ENCODE results near the gene ETV3L. TPM values are rescaled to one million over a fixed set of nuclear protein-coding genes. Genes with fewer than 3 reads are reported as not detected.

The ETV3L gene
- total RNA-seq, 2 experiments from 2014 or later, result not detected

DNA sequence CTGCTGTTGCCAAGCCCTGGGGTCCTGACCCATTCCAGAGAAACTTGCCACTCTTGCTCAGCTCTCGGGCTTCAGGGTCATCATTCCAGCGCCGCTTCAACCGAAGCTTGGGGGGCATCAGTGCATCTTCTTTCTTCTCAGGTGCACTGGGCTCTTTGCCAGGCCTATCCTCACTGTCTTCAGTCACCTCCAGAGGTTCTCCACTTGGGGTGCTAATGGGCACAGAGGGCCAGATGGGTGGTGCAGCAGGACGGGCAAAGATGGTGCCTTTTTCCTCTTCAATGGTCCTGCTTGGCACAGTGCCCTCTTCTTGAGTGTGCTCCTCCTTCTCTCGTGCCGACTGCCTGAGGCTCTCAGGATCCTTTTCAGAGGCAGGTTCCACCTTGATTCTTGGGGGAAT, 25.2 kb upstream of the ETV3L start:
- Mint-ChIP-seq H3K9me3 (ENCODE audit: insufficient read depth) (no peaks in the 10 kb centered on the region), H3K4me3 (no peak overlapping the region), H3K4me1 (ENCODE audit: low read depth) (peaks cover 16% of the 10 kb centered on the region), H3K27me3 (ENCODE audit: low read depth) (no peaks in the 10 kb centered on the region), H3K36me3 (ENCODE audit: low read depth) (peaks cover 66% of the 10 kb centered on the region), H3K27ac (no peak overlapping the region)
- DNase-seq (no peak), ATAC-seq (peak; percentile 55)
- ChIA-PET CTCF (interaction anchor here (1.3 kb wide), 2 partner anchors 31 to 35 kb away, joined by 4 to 6 read pairs; no protein-coding TSS in a partner anchor), POLR2A (no interaction called here)

GRCh38 chr1:157119448-157119847, 19.8 kb upstream of the ETV3L start:
- CTCF ChIA-PET, result interaction anchor here (1.1 kb wide), 1 partner anchor 36 kb away, joined by 4 read pairs; no protein-coding TSS in a partner anchor
- H3K4me1 Mint-ChIP-seq (ENCODE audit: low read depth), result peaks cover 12% of the 10 kb centered on the region
- peaks cover 26% of the 10 kb centered on the region for H3K36me3 Mint-ChIP-seq (ENCODE audit: low read depth)
- DNase-seq, result no peak
- H3K9me3 Mint-ChIP-seq (ENCODE audit: insufficient read depth), result no peaks in the 10 kb centered on the region
- POLR2A ChIA-PET, result no interaction called here
- no peak overlapping the region for H3K4me3 Mint-ChIP-seq
- ATAC-seq, result no peak
- H3K27me3 Mint-ChIP-seq (ENCODE audit: low read depth), result no peaks in the 10 kb centered on the region
- no peak overlapping the region for H3K27ac Mint-ChIP-seq

DNA sequence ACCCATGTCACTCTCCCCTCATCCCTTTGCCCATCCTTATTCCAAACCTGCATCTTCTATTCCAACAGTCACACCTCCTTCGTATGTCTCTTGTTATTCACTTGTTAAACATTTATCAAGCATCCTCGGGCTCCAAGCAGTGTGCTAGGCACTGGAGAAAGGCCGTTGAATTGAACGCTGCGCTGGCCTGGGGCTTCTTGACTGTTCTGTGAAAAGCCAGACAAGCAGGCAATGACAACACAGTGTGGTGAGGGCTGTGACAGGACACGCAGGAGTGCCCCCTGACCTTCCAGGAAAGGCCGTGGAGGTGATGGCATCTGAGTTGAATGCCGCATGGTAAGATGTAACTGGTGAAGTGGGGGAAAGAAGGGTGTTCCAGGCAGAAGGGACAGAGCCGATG, 19.4 kb upstream of the ETV3L start:
- H3K27ac Mint-ChIP-seq, result no peak overlapping the region
- H3K36me3 Mint-ChIP-seq (ENCODE audit: low read depth), result peaks cover 21% of the 10 kb centered on the region
- no peaks in the 10 kb centered on the region for H3K9me3 Mint-ChIP-seq (ENCODE audit: insufficient read depth)
- H3K27me3 Mint-ChIP-seq (ENCODE audit: low read depth), result no peaks in the 10 kb centered on the region
- ChIA-PET CTCF (interaction anchor here (1.1 kb wide), 1 partner anchor 37 kb away, joined by 4 read pairs; no protein-coding TSS in a partner anchor), POLR2A (no interaction called here)
- ATAC-seq (no peak), DNase-seq (no peak)
- no peak overlapping the region for H3K4me3 Mint-ChIP-seq
- peaks cover 9% of the 10 kb centered on the region for H3K4me1 Mint-ChIP-seq (ENCODE audit: low read depth)

- H3K4me3 Mint-ChIP-seq, result no peak overlapping the region
- CTCF ChIA-PET, result interaction anchor here (2.0 to 4.5 kb wide), 2 partner anchors 27 to 38 kb away, joined by 6 to 18 read pairs; no protein-coding TSS in a partner anchor
- peaks cover 8% of the 10 kb centered on the region for H3K36me3 Mint-ChIP-seq (ENCODE audit: low read depth)
- ATAC-seq (no peak), DNase-seq (no peak)
- H3K9me3 Mint-ChIP-seq (ENCODE audit: insufficient read depth), result no peaks in the 10 kb centered on the region
- H3K27ac Mint-ChIP-seq, result peak overlapping the region; percentile 35
- peaks cover 9% of the 10 kb centered on the region for H3K4me1 Mint-ChIP-seq (ENCODE audit: low read depth)
- POLR2A ChIA-PET, result no interaction called here
- H3K27me3 Mint-ChIP-seq (ENCODE audit: low read depth), result peaks cover 4% of the 10 kb centered on the region
Measured at GRCh38 chr1:157117527-157118057, 18.0 kb upstream of the ETV3L start.

DNA sequence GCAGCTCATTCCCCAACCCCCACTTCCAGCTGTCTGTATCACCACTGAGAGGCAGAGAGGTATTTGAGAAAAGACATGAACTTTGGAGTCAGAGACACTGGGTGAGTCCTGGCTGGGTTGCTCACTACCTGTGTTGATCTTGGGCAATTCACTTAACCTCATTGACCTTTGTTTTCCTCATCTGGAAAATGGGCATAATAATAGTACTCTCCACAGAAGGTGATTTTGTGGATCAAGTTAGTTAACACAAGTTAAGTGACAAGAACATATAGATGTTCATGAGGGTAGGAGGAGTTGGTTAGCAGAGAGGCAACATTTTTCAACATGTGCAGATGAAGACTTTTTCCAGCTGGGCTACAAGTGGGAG, 17.1 kb upstream of the ETV3L start:
- no peak overlapping the region for H3K4me3 Mint-ChIP-seq
- peaks cover 9% of the 10 kb centered on the region for H3K4me1 Mint-ChIP-seq (ENCODE audit: low read depth)
- no peaks in the 10 kb centered on the region for H3K9me3 Mint-ChIP-seq (ENCODE audit: insufficient read depth)
- CTCF ChIA-PET, result interaction anchor here (2.0 to 4.5 kb wide), 2 partner anchors 26 to 39 kb away, joined by 6 to 18 read pairs; no protein-coding TSS in a partner anchor
- POLR2A ChIA-PET, result no interaction called here
- H3K36me3 Mint-ChIP-seq (ENCODE audit: low read depth), result peaks cover 6% of the 10 kb centered on the region
- peaks cover 10% of the 10 kb centered on the region for H3K27me3 Mint-ChIP-seq (ENCODE audit: low read depth)
- no peak for ATAC-seq
- DNase-seq, result no peak
- no peak overlapping the region for H3K27ac Mint-ChIP-seq

DNA sequence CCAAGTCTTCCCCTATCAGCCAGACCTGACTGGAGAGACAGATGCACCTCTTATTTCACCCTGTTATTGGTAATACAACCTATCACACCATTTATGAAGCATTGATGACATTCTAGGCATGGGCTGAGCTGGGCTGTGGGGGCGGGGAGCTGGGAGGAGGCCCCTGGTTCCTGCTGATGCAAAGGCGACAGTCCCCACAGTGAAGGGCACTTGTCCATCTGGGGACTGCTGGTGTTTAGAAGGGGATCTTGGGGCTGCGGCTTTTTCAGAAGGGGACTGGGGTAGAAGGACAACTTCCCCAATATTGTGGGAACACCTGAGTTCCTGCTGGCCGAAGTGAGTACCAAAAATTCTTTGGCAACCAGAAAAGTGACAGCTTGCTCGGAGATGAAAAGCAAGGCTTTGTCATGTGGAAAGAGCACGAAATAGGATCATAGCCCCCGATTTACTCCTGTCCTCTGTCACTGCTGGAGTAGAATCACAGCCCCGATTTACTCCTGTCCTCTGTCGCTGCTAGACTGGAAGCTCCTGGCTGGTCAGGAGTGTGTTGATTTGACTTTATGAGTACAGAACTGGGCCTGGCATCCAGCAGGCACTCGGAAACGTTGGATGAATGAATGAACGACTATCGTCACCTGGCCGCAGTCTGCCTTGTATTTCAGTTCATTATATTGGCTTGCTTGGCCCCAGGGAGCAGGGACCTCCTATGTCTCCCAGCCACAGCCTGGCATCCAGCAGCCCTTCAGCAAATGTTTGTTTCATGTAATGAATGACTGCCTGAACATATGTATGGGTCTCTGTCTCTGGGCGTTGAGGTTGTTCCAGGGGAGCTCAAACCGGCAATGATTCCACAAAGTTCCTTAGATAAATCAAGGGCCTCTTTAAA, 16.5 kb upstream of the ETV3L start:
- no peak overlapping the region for H3K4me3 Mint-ChIP-seq
- H3K27me3 Mint-ChIP-seq (ENCODE audit: low read depth), result peaks cover 16% of the 10 kb centered on the region
- ChIA-PET POLR2A (interaction anchor here (0.6 kb wide), 1 partner anchor 229 kb away, joined by 3 read pairs; no protein-coding TSS in a partner anchor), CTCF (interaction anchor here (2.0 to 4.5 kb wide), 2 partner anchors 26 to 40 kb away, joined by 6 to 18 read pairs; no protein-coding TSS in a partner anchor)
- ATAC-seq (no peak), DNase-seq (no peak)
- H3K4me1 Mint-ChIP-seq (ENCODE audit: low read depth), result peaks cover 9% of the 10 kb centered on the region
- H3K9me3 Mint-ChIP-seq (ENCODE audit: insufficient read depth), result no peaks in the 10 kb centered on the region
- no peak overlapping the region for H3K27ac Mint-ChIP-seq
- H3K36me3 Mint-ChIP-seq (ENCODE audit: low read depth), result peaks cover 1% of the 10 kb centered on the region

- Mint-ChIP-seq H3K27me3 (ENCODE audit: low read depth) (peaks cover 20% of the 10 kb centered on the region), H3K36me3 (ENCODE audit: low read depth) (no peaks in the 10 kb centered on the region), H3K4me1 (ENCODE audit: low read depth) (peaks cover 9% of the 10 kb centered on the region), H3K27ac (no peak overlapping the region), H3K4me3 (no peak overlapping the region), H3K9me3 (ENCODE audit: insufficient read depth) (no peaks in the 10 kb centered on the region)
- no peak for ATAC-seq
- ChIA-PET CTCF (interaction anchor here (2.0 to 4.5 kb wide), 2 partner anchors 25 to 40 kb away, joined by 6 to 18 read pairs; no protein-coding TSS in a partner anchor), POLR2A (no interaction called here)
- no peak for DNase-seq
Measured at GRCh38 chr1:157115429-157115838, 15.8 kb upstream of the ETV3L start.

GRCh38 chr1:157114183-157115121, 14.8 kb upstream of the ETV3L start:
- Mint-ChIP-seq H3K4me1 (ENCODE audit: low read depth) (peaks cover 9% of the 10 kb centered on the region), H3K4me3 (no peak overlapping the region), H3K36me3 (ENCODE audit: low read depth) (no peaks in the 10 kb centered on the region), H3K27me3 (ENCODE audit: low read depth) (peaks cover 25% of the 10 kb centered on the region), H3K27ac (no peak overlapping the region), H3K9me3 (ENCODE audit: insufficient read depth) (no peaks in the 10 kb centered on the region)
- ATAC-seq, result no peak
- no peak for DNase-seq
- ChIA-PET CTCF (interaction anchor here (1.1 to 4.5 kb wide), 2 partner anchors 24 to 204 kb away, joined by 3 to 18 read pairs; no protein-coding TSS in a partner anchor), POLR2A (no interaction called here)

GRCh38 chr1:157113631-157114030, 14.0 kb upstream of the ETV3L start:
- ATAC-seq (no peak), DNase-seq (no peak)
- no peaks in the 10 kb centered on the region for H3K36me3 Mint-ChIP-seq (ENCODE audit: low read depth)
- no peaks in the 10 kb centered on the region for H3K9me3 Mint-ChIP-seq (ENCODE audit: insufficient read depth)
- H3K27ac Mint-ChIP-seq, result no peak overlapping the region
- ChIA-PET CTCF (interaction anchor here (1.1 to 4.5 kb wide), 2 partner anchors 23 to 203 kb away, joined by 3 to 18 read pairs; no protein-coding TSS in a partner anchor), POLR2A (no interaction called here)
- no peak overlapping the region for H3K4me3 Mint-ChIP-seq
- peaks cover 32% of the 10 kb centered on the region for H3K27me3 Mint-ChIP-seq (ENCODE audit: low read depth)
- H3K4me1 Mint-ChIP-seq (ENCODE audit: low read depth), result peaks cover 9% of the 10 kb centered on the region

GRCh38 chr1:157113106-157113505, 13.5 kb upstream of the ETV3L start:
- Mint-ChIP-seq H3K9me3 (ENCODE audit: insufficient read depth) (no peaks in the 10 kb centered on the region), H3K27ac (no peak overlapping the region), H3K36me3 (ENCODE audit: low read depth) (no peaks in the 10 kb centered on the region), H3K4me3 (no peak overlapping the region), H3K4me1 (ENCODE audit: low read depth) (peaks cover 9% of the 10 kb centered on the region), H3K27me3 (ENCODE audit: low read depth) (peaks cover 37% of the 10 kb centered on the region)
- DNase-seq, result no peak
- POLR2A ChIA-PET, result no interaction called here
- no peak for ATAC-seq
- CTCF ChIA-PET, result interaction anchor here (1.1 kb wide), 1 partner anchor 203 kb away, joined by 3 read pairs; no protein-coding TSS in a partner anchor

GRCh38 chr1:157112186-157112867, 12.7 kb upstream of the ETV3L start:
- DNase-seq (no peak), ATAC-seq (no peak)
- Mint-ChIP-seq H3K27ac (peak overlapping the region; percentile 1), H3K4me3 (no peak overlapping the region), H3K36me3 (ENCODE audit: low read depth) (no peaks in the 10 kb centered on the region), H3K4me1 (ENCODE audit: low read depth) (peaks cover 6% of the 10 kb centered on the region), H3K27me3 (ENCODE audit: low read depth) (peaks cover 42% of the 10 kb centered on the region), H3K9me3 (ENCODE audit: insufficient read depth) (no peaks in the 10 kb centered on the region)
- ChIA-PET POLR2A (no interaction called here), CTCF (no interaction called here)
